ENCODE results near the gene HOXC9.
"Not testable (repeated sequence)": the region's sequence is repeated elsewhere in the genome, so short reads cannot be mapped to it uniquely, and the experiment has no call there.

The HOXC9 gene

GRCh38 chr12:54040148-54040494 lies 40.2 kb downstream of the HOXC9 start:
- DNase-seq (ENCODE audit: low spot score) = no peak

- no peak for DNase-seq (ENCODE audit: low spot score)
These were observed 40.7 kb downstream of the HOXC9 start for GRCh38 chr12:54040648-54041047.

- DNase-seq (ENCODE audit: low spot score) = no peak
These were observed 41.2 kb downstream of the HOXC9 start for GRCh38 chr12:54041097-54041690.

GRCh38 chr12:54042033-54042432 lies 42.1 kb downstream of the HOXC9 start:
- DNase-seq (ENCODE audit: low spot score) = not testable (repeated sequence)

- DNase-seq (ENCODE audit: low spot score) = no peak
These were observed 43.3 kb downstream of the HOXC9 start for GRCh38 chr12:54042970-54043853.

GRCh38 chr12:54044425-54045103 lies 44.6 kb downstream of the HOXC9 start:
- DNase-seq (ENCODE audit: low spot score) = no peak

GRCh38 chr12:54045401-54045800 lies 45.4 kb downstream of the HOXC9 start:
- DNase-seq (ENCODE audit: low spot score) = no peak

- no peak for DNase-seq (ENCODE audit: low spot score)
These were observed 46.0 kb downstream of the HOXC9 start for GRCh38 chr12:54045868-54046521.

GRCh38 chr12:54046809-54047159 lies 46.8 kb downstream of the HOXC9 start:
- no peak for DNase-seq (ENCODE audit: low spot score)

- DNase-seq (ENCODE audit: low spot score) = no peak
These were observed 47.4 kb downstream of the HOXC9 start for GRCh38 chr12:54047160-54047963.

- no peak for DNase-seq (ENCODE audit: low spot score)
These were observed 48.0 kb downstream of the HOXC9 start for GRCh38 chr12:54047964-54048303.

- no peak for DNase-seq (ENCODE audit: low spot score)
These were observed 48.6 kb downstream of the HOXC9 start for GRCh38 chr12:54048406-54049093.

GRCh38 chr12:54049108-54049507 lies 49.1 kb downstream of the HOXC9 start:
- no peak for DNase-seq (ENCODE audit: low spot score)

GRCh38 chr12:54050482-54050810 lies 50.5 kb downstream of the HOXC9 start:
- DNase-seq (ENCODE audit: low spot score) = no peak

GRCh38 chr12:54051026-54051842 lies 51.3 kb downstream of the HOXC9 start:
- DNase-seq (ENCODE audit: low spot score) = no peak

GRCh38 chr12:54051874-54052437 lies 52.0 kb downstream of the HOXC9 start:
- no peak for DNase-seq (ENCODE audit: low spot score)

GRCh38 chr12:54052438-54053002 lies 52.6 kb downstream of the HOXC9 start:
- DNase-seq (ENCODE audit: low spot score) = no peak

All from D341Med (cell line).